ENCODE data around the gene SLC4A1.
A peak's percentile ranks its signal among the peaks of the same experiment; 100 is the strongest.

The SLC4A1 gene

GRCh38 chr17:44216694-44217093, 51.2 kb downstream of the SLC4A1 start:
- peaks cover 47% of the 10 kb centered on the region for H3K36me3 ChIP-seq (ENCODE audit: insufficient read depth, low read length)
- H3K4me1 ChIP-seq (ENCODE audit: insufficient read depth, low read length), result peaks cover 20% of the 10 kb centered on the region
- no peak overlapping the region for H3K9ac ChIP-seq (ENCODE audit: low read length)
- H3K27me3 ChIP-seq (ENCODE audit: control insufficient read depth in 1 of 2, insufficient read depth in 2 of 2, low read length in 2 of 2), result no peaks in the 10 kb centered on the region
- H3K4me3 ChIP-seq (ENCODE audit: low read depth in 1 of 2, low read length in 2 of 2), result no peak overlapping the region
- H3K9me3 ChIP-seq (ENCODE audit: low read length), result no peaks in the 10 kb centered on the region
- no peak overlapping the region for H3K27ac ChIP-seq (ENCODE audit: low read depth, low read length)

- no peak overlapping the region for H3K9ac ChIP-seq (ENCODE audit: low read length)
- peaks cover 53% of the 10 kb centered on the region for H3K36me3 ChIP-seq (ENCODE audit: insufficient read depth, low read length)
- H3K4me1 ChIP-seq (ENCODE audit: insufficient read depth, low read length), result peaks cover 20% of the 10 kb centered on the region
- no peaks in the 10 kb centered on the region for H3K27me3 ChIP-seq (ENCODE audit: control insufficient read depth in 1 of 2, insufficient read depth in 2 of 2, low read length in 2 of 2)
- H3K4me3 ChIP-seq (ENCODE audit: low read depth in 1 of 2, low read length in 2 of 2), result no peak overlapping the region
- no peaks in the 10 kb centered on the region for H3K9me3 ChIP-seq (ENCODE audit: low read length)
- no peak overlapping the region for H3K27ac ChIP-seq (ENCODE audit: low read depth, low read length)
Observed at GRCh38 chr17:44216173-44216572, 51.8 kb downstream of the SLC4A1 start.

- peaks cover 31% of the 10 kb centered on the region for H3K4me1 ChIP-seq (ENCODE audit: insufficient read depth, low read length)
- no peak overlapping the region for H3K9ac ChIP-seq (ENCODE audit: low read length)
- H3K36me3 ChIP-seq (ENCODE audit: insufficient read depth, low read length), result peaks cover 57% of the 10 kb centered on the region
- no peak overlapping the region for H3K4me3 ChIP-seq (ENCODE audit: low read depth in 1 of 2, low read length in 2 of 2)
- H3K27ac ChIP-seq (ENCODE audit: low read depth, low read length), result no peak overlapping the region
- no peaks in the 10 kb centered on the region for H3K9me3 ChIP-seq (ENCODE audit: low read length)
- no peaks in the 10 kb centered on the region for H3K27me3 ChIP-seq (ENCODE audit: control insufficient read depth in 1 of 2, insufficient read depth in 2 of 2, low read length in 2 of 2)
Observed at GRCh38 chr17:44214896-44215295, 53.0 kb downstream of the SLC4A1 start.

GRCh38 chr17:44214230-44214494, 53.8 kb downstream of the SLC4A1 start:
- Histone ChIP-seq H3K36me3 (ENCODE audit: insufficient read depth, low read length) (peaks cover 65% of the 10 kb centered on the region), H3K27me3 (ENCODE audit: control insufficient read depth in 1 of 2, insufficient read depth in 2 of 2, low read length in 2 of 2) (no peaks in the 10 kb centered on the region), H3K9me3 (ENCODE audit: low read length) (no peaks in the 10 kb centered on the region), H3K4me1 (ENCODE audit: insufficient read depth, low read length) (peaks cover 32% of the 10 kb centered on the region), H3K9ac (ENCODE audit: low read length) (no peak overlapping the region), H3K4me3 (ENCODE audit: low read depth in 1 of 2, low read length in 2 of 2) (no peak overlapping the region), H3K27ac (ENCODE audit: low read depth, low read length) (no peak overlapping the region)

- peaks cover 32% of the 10 kb centered on the region for H3K4me1 ChIP-seq (ENCODE audit: insufficient read depth, low read length)
- H3K27ac ChIP-seq (ENCODE audit: low read depth, low read length), result no peak overlapping the region
- peaks cover 70% of the 10 kb centered on the region for H3K36me3 ChIP-seq (ENCODE audit: insufficient read depth, low read length)
- no peaks in the 10 kb centered on the region for H3K27me3 ChIP-seq (ENCODE audit: control insufficient read depth in 1 of 2, insufficient read depth in 2 of 2, low read length in 2 of 2)
- no peak overlapping the region for H3K4me3 ChIP-seq (ENCODE audit: low read depth in 1 of 2, low read length in 2 of 2)
- H3K9me3 ChIP-seq (ENCODE audit: low read length), result no peaks in the 10 kb centered on the region
- no peak overlapping the region for H3K9ac ChIP-seq (ENCODE audit: low read length)
Observed at GRCh38 chr17:44213403-44214229, 54.3 kb downstream of the SLC4A1 start.

DNA sequence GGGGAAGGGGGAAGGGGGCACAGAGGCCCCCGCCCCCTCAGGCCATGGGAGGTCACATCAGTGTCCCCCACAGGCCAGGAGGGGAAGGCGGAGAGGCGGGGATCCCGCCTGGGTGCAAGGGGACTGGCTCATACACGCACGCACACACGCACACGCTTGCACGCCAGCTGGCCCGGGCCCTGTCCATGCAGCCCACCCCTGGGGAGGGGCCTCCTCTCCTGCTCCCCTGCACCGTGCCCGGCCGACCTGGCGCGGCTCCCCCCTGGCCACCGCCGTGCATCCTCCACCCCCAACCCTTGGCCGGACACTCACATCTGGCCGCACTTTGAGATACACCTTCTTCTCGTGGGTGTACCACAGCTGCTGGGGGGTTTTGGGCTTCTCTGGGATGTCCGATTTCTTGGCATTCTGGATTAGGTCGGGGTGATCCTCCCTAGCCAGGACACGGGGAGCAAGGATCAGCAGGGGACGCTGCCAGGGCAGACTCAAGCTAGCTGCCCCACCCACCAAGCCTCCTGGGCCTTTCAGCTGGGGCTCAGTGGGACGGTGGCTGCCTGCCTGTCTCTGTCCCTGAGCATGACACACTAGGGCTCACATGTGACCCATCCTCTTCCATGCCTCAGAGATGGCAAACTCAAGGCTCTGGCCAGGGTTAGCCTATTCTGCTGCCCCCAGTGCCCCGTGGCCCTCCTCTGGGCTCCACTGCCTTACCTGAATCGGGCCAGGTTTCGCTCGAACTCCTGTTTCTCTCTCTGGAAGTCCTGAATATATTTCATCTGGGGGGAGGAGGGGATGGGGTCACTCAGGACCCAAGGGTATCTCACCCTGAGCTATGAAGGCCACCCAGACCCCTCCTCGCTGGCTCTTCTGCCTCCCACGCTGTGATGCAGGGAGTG, 55.2 kb downstream of the SLC4A1 start:
- no peaks in the 10 kb centered on the region for H3K27me3 ChIP-seq (ENCODE audit: control insufficient read depth in 1 of 2, insufficient read depth in 2 of 2, low read length in 2 of 2)

GRCh38 chr17:44211281-44212265, 56.4 kb downstream of the SLC4A1 start:
- no peaks in the 10 kb centered on the region for H3K27me3 ChIP-seq (ENCODE audit: control insufficient read depth in 1 of 2, insufficient read depth in 2 of 2, low read length in 2 of 2)
- no peak overlapping the region for H3K4me3 ChIP-seq (ENCODE audit: low read depth in 1 of 2, low read length in 2 of 2)
- H3K36me3 ChIP-seq (ENCODE audit: insufficient read depth, low read length), result peaks cover 75% of the 10 kb centered on the region
- H3K27ac ChIP-seq (ENCODE audit: low read depth, low read length), result no peak overlapping the region
- no peaks in the 10 kb centered on the region for H3K9me3 ChIP-seq (ENCODE audit: low read length)
- peaks cover 15% of the 10 kb centered on the region for H3K4me1 ChIP-seq (ENCODE audit: insufficient read depth, low read length)
- no peak overlapping the region for H3K9ac ChIP-seq (ENCODE audit: low read length)

More for the DNA sequence above, 55.2 kb downstream of the SLC4A1 start:
- H3K27ac ChIP-seq (ENCODE audit: low read depth, low read length), result no peak overlapping the region
- H3K9ac ChIP-seq (ENCODE audit: low read length), result no peak overlapping the region
- no peak overlapping the region for H3K4me3 ChIP-seq (ENCODE audit: low read depth in 1 of 2, low read length in 2 of 2)
- peaks cover 27% of the 10 kb centered on the region for H3K4me1 ChIP-seq (ENCODE audit: insufficient read depth, low read length)
- peaks cover 78% of the 10 kb centered on the region for H3K36me3 ChIP-seq (ENCODE audit: insufficient read depth, low read length)
- H3K9me3 ChIP-seq (ENCODE audit: low read length), result no peaks in the 10 kb centered on the region

GRCh38 chr17:44210342-44211192, 57.4 kb downstream of the SLC4A1 start:
- Histone ChIP-seq H3K4me1 (ENCODE audit: insufficient read depth, low read length) (peaks cover 12% of the 10 kb centered on the region), H3K36me3 (ENCODE audit: insufficient read depth, low read length) (peaks cover 65% of the 10 kb centered on the region), H3K4me3 (ENCODE audit: low read depth in 1 of 2, low read length in 2 of 2) (no peak overlapping the region)

GRCh38 chr17:44209786-44210341, 58.1 kb downstream of the SLC4A1 start:
- Histone ChIP-seq H3K9ac (ENCODE audit: low read length) (peak overlapping the region; percentile 32), H3K4me3 (ENCODE audit: low read depth in 1 of 2, low read length in 2 of 2) (no peak overlapping the region), H3K9me3 (ENCODE audit: low read length) (no peaks in the 10 kb centered on the region), H3K36me3 (ENCODE audit: insufficient read depth, low read length) (peaks cover 58% of the 10 kb centered on the region), H3K27ac (ENCODE audit: low read depth, low read length) (peak overlapping the region; percentile 63), H3K4me1 (ENCODE audit: insufficient read depth, low read length) (peaks cover 12% of the 10 kb centered on the region), H3K27me3 (ENCODE audit: control insufficient read depth in 1 of 2, insufficient read depth in 2 of 2, low read length in 2 of 2) (no peaks in the 10 kb centered on the region)

More at GRCh38 chr17:44210342-44211192, 57.4 kb downstream of the SLC4A1 start:
- no peaks in the 10 kb centered on the region for H3K9me3 ChIP-seq (ENCODE audit: low read length)
- peak overlapping the region; percentile 63 for H3K27ac ChIP-seq (ENCODE audit: low read depth, low read length)
- H3K9ac ChIP-seq (ENCODE audit: low read length), result peak overlapping the region; percentile 32
- H3K27me3 ChIP-seq (ENCODE audit: control insufficient read depth in 1 of 2, insufficient read depth in 2 of 2, low read length in 2 of 2), result no peaks in the 10 kb centered on the region

DNA sequence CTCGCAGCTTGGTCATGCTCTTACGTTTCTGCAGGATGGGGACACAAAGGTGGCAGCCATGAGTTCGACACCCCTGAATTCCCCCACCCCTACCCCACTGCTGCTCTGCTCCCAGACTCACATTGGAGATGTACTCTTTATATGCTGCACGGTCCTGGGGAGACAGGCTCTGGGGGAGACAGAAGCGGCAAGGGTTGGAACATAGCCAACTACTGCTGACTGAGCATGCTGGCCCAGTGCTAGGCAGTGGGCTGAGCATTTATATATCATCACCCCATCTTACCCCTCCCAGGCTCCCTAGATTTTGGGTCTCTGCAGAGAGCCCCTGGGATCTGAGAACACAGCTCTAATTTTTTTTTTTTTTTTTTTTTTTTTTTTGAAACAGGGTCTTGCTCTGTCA, 60.2 kb downstream of the SLC4A1 start:
- Histone ChIP-seq H3K27ac (ENCODE audit: low read depth, low read length) (no peak overlapping the region), H3K36me3 (ENCODE audit: insufficient read depth, low read length) (peaks cover 43% of the 10 kb centered on the region), H3K9ac (ENCODE audit: low read length) (no peak overlapping the region), H3K9me3 (ENCODE audit: low read length) (no peaks in the 10 kb centered on the region), H3K27me3 (ENCODE audit: control insufficient read depth in 1 of 2, insufficient read depth in 2 of 2, low read length in 2 of 2) (no peaks in the 10 kb centered on the region), H3K4me1 (ENCODE audit: insufficient read depth, low read length) (peaks cover 12% of the 10 kb centered on the region), H3K4me3 (ENCODE audit: low read depth in 1 of 2, low read length in 2 of 2) (no peak overlapping the region)

All from muscle layer of colon (tissue), 2 donors.